Measurements from ENCODE around the gene PDZRN4.
"Not testable (repeated sequence)": the region's sequence is repeated elsewhere in the genome, so short reads cannot be mapped to it uniquely, and the experiment has no call there.

The PDZRN4 gene

GRCh38 chr12:41564816-41565215, 376.7 kb downstream of the PDZRN4 start:
- no peak for DNase-seq (ENCODE audit: low read depth)

GRCh38 chr12:41566703-41567102, 378.6 kb downstream of the PDZRN4 start:
- DNase-seq (ENCODE audit: low read depth): no peak

- no peak for DNase-seq (ENCODE audit: low read depth)
Measured at GRCh38 chr12:41573445-41573844, 385.3 kb downstream of the PDZRN4 start.

- DNase-seq (ENCODE audit: low read depth): no peak
Measured at GRCh38 chr12:41576925-41577324, 388.8 kb downstream of the PDZRN4 start.

- DNase-seq (ENCODE audit: low read depth): no peak
Measured at GRCh38 chr12:41577995-41578394, 389.9 kb downstream of the PDZRN4 start.

- DNase-seq (ENCODE audit: low read depth): no peak
Measured at GRCh38 chr12:41585784-41586183, 397.7 kb downstream of the PDZRN4 start.

- DNase-seq (ENCODE audit: low read depth): no peak
Measured at GRCh38 chr12:41587574-41587973, 399.5 kb downstream of the PDZRN4 start.

- DNase-seq (ENCODE audit: low read depth): no peak
Measured at GRCh38 chr12:41589878-41590277, 401.8 kb downstream of the PDZRN4 start.

- DNase-seq (ENCODE audit: low read depth): no peak
Measured at GRCh38 chr12:41596190-41596589, 408.1 kb downstream of the PDZRN4 start.

GRCh38 chr12:41604830-41605229, 416.7 kb downstream of the PDZRN4 start:
- no peak for DNase-seq (ENCODE audit: low read depth)

- no peak for DNase-seq (ENCODE audit: low read depth)
Measured at GRCh38 chr12:41605545-41606305, 417.6 kb downstream of the PDZRN4 start.

GRCh38 chr12:41606468-41607445, 418.6 kb downstream of the PDZRN4 start:
- DNase-seq (ENCODE audit: low read depth): no peak

GRCh38 chr12:41612892-41613557, 424.9 kb downstream of the PDZRN4 start:
- no peak for DNase-seq (ENCODE audit: low read depth)

- DNase-seq (ENCODE audit: low read depth): not testable (repeated sequence)
Measured at GRCh38 chr12:41615174-41615573, 427.1 kb downstream of the PDZRN4 start.

GRCh38 chr12:41619705-41620104, 431.6 kb downstream of the PDZRN4 start:
- DNase-seq (ENCODE audit: low read depth): no peak

GRCh38 chr12:41621291-41621690, 433.2 kb downstream of the PDZRN4 start:
- DNase-seq (ENCODE audit: low read depth): no peak

Measured in activated T-helper 1 cell treated with Interleukin-2 at 50 U/mL for 16 hours (primary cell).